Limb (tissue), 2 donors: ENCODE results near the gene TAS2R1.

Experiments
- DNase-seq, 2 donors: peaks; one replicate each; pipeline ENCODE4 v3.0.0-alpha.2; 2016; ENCODE audit errors: extremely low spot score in 2 of 2

Gene TAS2R1

GRCh38 chr5:9589049-9589835, 40.9 kb downstream of the TAS2R1 start:
- DNase-seq: no peak

GRCh38 chr5:9588254-9588653, 41.9 kb downstream of the TAS2R1 start:
- DNase-seq: no peak

- DNase-seq: no peak
These were observed 43.0 kb downstream of the TAS2R1 start for GRCh38 chr5:9587135-9587534.

- DNase-seq: no peak
These were observed 47.7 kb downstream of the TAS2R1 start for GRCh38 chr5:9582406-9582805.
